HepG2 (cell line): Measurements from ENCODE around the gene CHST2. TPM values are rescaled to one million over a fixed set of nuclear protein-coding genes. Genes with fewer than 3 reads are reported as not detected.

Experiments used
- ATAC-seq: fragments of 200-7000 bp; cut with Tn5 transposase; 3 replicates; pipeline ENCODE4 v1.9.1; 2020; ENCODE audit warnings: mild to moderate bottlenecking, moderate library complexity
- BruUV-seq: library from RNA; stranded (reverse); fragments of 400-500 nt; replicated peaks from 2 replicates; lab custom pipeline; 2021; lab: Mats Ljungman, UMichigan
- CTCF ChIA-PET: fragments of 300-600 bp; formaldehyde crosslinking; extraction: SDS; loops from one replicate; lab custom pipeline; 2021; ENCODE audit warnings: low total read pairs, inconsistent platforms, low intra/inter-chr PET ratio; lab: Yijun Ruan, JAX
- POLR2A ChIA-PET: fragments of 350-600 bp; sonication (Branson Sonifier 250); formaldehyde crosslinking; loops from one replicate; lab custom pipeline; 2020; ENCODE audit warnings: antibody characterized with exemption, inconsistent platforms; lab: Yijun Ruan, JAX
- DNase-seq: peaks from one replicate; pipeline ENCODE4 v3.0.0-alpha.2; 2015; ENCODE audit warnings: low spot score
- FAIRE-seq: peaks from 3 replicates; lab custom pipeline; 2011; peaks lifted over from hg19 to GRCh38; lab: Jason Lieb, UNC
- H2AFZ ChIP-seq: one replicate; pipeline ENCODE4 v1.6.1; 2011; ENCODE audit warnings: low read length, inconsistent platforms
- H3K27ac ChIP-seq: fragments of 300-600 bp; 3 replicates; pipeline ENCODE4 v1.8.0; 2011; ENCODE audit warnings: mixed run types, mild to moderate bottlenecking, mixed read lengths, low read length, inconsistent platforms; ENCODE audit not compliant: insufficient read depth; ENCODE audit errors: extremely low read length
- H3K27me3 ChIP-seq, 2 experiments: fragments of 200-600 bp in 1 of 2; 2 replicates in 1 of 2; 3 replicates in 1 of 2; pipeline versions ENCODE4 v1.6.0 to v1.8.0; 2011; ENCODE audit warnings: low read length in 2 of 2, mild to moderate bottlenecking in 2 of 2, moderate library complexity in 2 of 2, inconsistent platforms in 1 of 2; ENCODE audit not compliant: insufficient read depth in 2 of 2, control insufficient read depth in 1 of 2
- H3K36me3 ChIP-seq, 2 experiments: fragments of 200-600 bp in 1 of 2; replicated peaks in 1 of 2; 2 replicates in 1 of 2; 3 replicates in 1 of 2; pipeline versions ENCODE4 v1.5.1 to v1.8.0; 2011; ENCODE audit warnings: low read length in 2 of 2, inconsistent platforms in 1 of 2; ENCODE audit not compliant: insufficient read depth in 2 of 2, control insufficient read depth in 1 of 2
- H3K4me1 ChIP-seq: 2 replicates; pipeline ENCODE4 v1.5.1; 2012; ENCODE audit warnings: low read length, inconsistent platforms; ENCODE audit not compliant: insufficient read depth
- H3K4me2 ChIP-seq: 2 replicates; pipeline ENCODE4 v1.6.0; 2011; ENCODE audit warnings: low read depth, low read length, inconsistent platforms
- H3K4me3 ChIP-seq, 3 experiments: fragments of 200-600 bp in 1 of 3; sonication (generic), shearing (Covaris generic) in 1 of 3; replicated peaks in 1 of 3; 2 replicates each; pipeline ENCODE4 v1.5.1; 2011 to 2016; ENCODE audit warnings: low read length in 3 of 3, inconsistent platforms in 2 of 3, low read depth in 2 of 3, mild to moderate bottlenecking in 2 of 3, control low read depth in 1 of 3, mixed read lengths in 1 of 3; ENCODE audit not compliant: insufficient read depth in 1 of 3
- H3K79me2 ChIP-seq: one replicate; pipeline ENCODE4 v1.6.1; 2011; ENCODE audit warnings: low read length, inconsistent platforms; ENCODE audit not compliant: insufficient read depth
- H3K9ac ChIP-seq: 2 replicates; pipeline ENCODE4 v1.6.0; 2011; ENCODE audit warnings: mild to moderate bottlenecking, low read depth, low read length, inconsistent platforms; ENCODE audit not compliant: insufficient read depth
- H3K9me3 ChIP-seq: 2 replicates; pipeline ENCODE4 v1.5.1; 2012; ENCODE audit warnings: mild to moderate bottlenecking, low read length
- H4K20me1 ChIP-seq: 2 replicates; pipeline ENCODE4 v1.6.0; 2011; ENCODE audit warnings: inconsistent platforms, mild to moderate bottlenecking, low read length, moderate library complexity; ENCODE audit not compliant: insufficient read depth
- ATAD3A ChIP-seq: sonication (generic); formaldehyde crosslinking; IDR thresholded peaks from 2 replicates; pipeline ENCODE4 v1.4.0; 2020; ENCODE audit warnings: missing genetic modification reagents
- DPF2 ChIP-seq: sonication (generic); formaldehyde crosslinking; IDR thresholded peaks from 2 replicates; pipeline ENCODE4 v1.4.0; 2020; ENCODE audit warnings: mild to moderate bottlenecking, low read depth, missing genetic modification reagents, borderline replicate concordance
- FOXO1 ChIP-seq: sonication (generic); formaldehyde crosslinking; IDR thresholded peaks from 2 replicates; pipeline ENCODE4 v1.4.0; 2020; ENCODE audit warnings: missing genetic modification reagents
- IKZF5 ChIP-seq: IDR thresholded peaks from 2 replicates; pipeline ENCODE4 v1.6.1; 2018; ENCODE audit warnings: missing genetic modification reagents, mild to moderate bottlenecking, missing compliant biosample characterization
- JUNB ChIP-seq: sonication (generic); formaldehyde crosslinking; IDR thresholded peaks from 2 replicates; pipeline ENCODE4 v1.8.0; 2022; ENCODE audit warnings: missing genetic modification reagents, mild to moderate bottlenecking, borderline replicate concordance
- MEIS1 ChIP-seq: sonication (generic); formaldehyde crosslinking; IDR thresholded peaks from 2 replicates; pipeline ENCODE4 v1.9.0; 2021; ENCODE audit warnings: mild to moderate bottlenecking, missing genetic modification reagents, moderate library complexity, borderline replicate concordance
- MTF2 ChIP-seq: sonication (generic); formaldehyde crosslinking; IDR thresholded peaks from 2 replicates; pipeline ENCODE4 v1.5.0; 2020; ENCODE audit warnings: missing genetic modification reagents, borderline replicate concordance
- NR2F1 ChIP-seq, 2 experiments: fragments of 450-650 bp in 1 of 2; formaldehyde crosslinking in 1 of 2; IDR thresholded peaks; 2 replicates each; pipeline versions ENCODE4 v1.5.0 to v1.6.1; 2016 to 2020; ENCODE audit warnings: mild to moderate bottlenecking in 1 of 2, missing compliant biosample characterization in 1 of 2, missing genetic modification reagents in 1 of 2, moderate library complexity in 1 of 2
- PHF8 ChIP-seq: sonication (generic); formaldehyde crosslinking; IDR thresholded peaks from 2 replicates; pipeline ENCODE4 v1.5.0; 2020; ENCODE audit warnings: missing genetic modification reagents
- SNAI1 ChIP-seq: sonication (generic); formaldehyde crosslinking; IDR thresholded peaks from 2 replicates; pipeline ENCODE4 v1.5.0; 2020; ENCODE audit warnings: mild to moderate bottlenecking, missing genetic modification reagents, borderline replicate concordance
- SYNCRIP ChIP-seq: fragments of 200-400 bp; formaldehyde crosslinking; IDR thresholded peaks from 2 replicates; pipeline ENCODE4 v1.6.1; 2018; ENCODE audit warnings: mild to moderate bottlenecking, low read depth, low read length; ENCODE audit not compliant: insufficient read depth
- ZBTB34 ChIP-seq: sonication (generic); formaldehyde crosslinking; IDR thresholded peaks from 2 replicates; pipeline ENCODE4 v1.8.0; 2022; ENCODE audit warnings: mild to moderate bottlenecking, missing genetic modification reagents
- ZFP82 ChIP-seq: sonication (generic); formaldehyde crosslinking; IDR thresholded peaks from 2 replicates; pipeline ENCODE4 v1.5.1; 2020; ENCODE audit warnings: mild to moderate bottlenecking, missing genetic modification reagents, borderline replicate concordance
- ZNF724P ChIP-seq: sonication (generic); formaldehyde crosslinking; IDR thresholded peaks from 2 replicates; pipeline ENCODE4 v1.8.0; 2022; ENCODE audit warnings: missing genetic modification reagents, borderline replicate concordance
- ZSCAN31 ChIP-seq: sonication (generic); formaldehyde crosslinking; IDR thresholded peaks from 2 replicates; pipeline ENCODE4 v1.5.0; 2020; ENCODE audit warnings: low read depth, mild to moderate bottlenecking, missing genetic modification reagents
- WGBS: methylation state at CpG from one replicate; pipeline ENCODE4 v1.1.6; 2017; ENCODE audit warnings: low lambda C conversion rate; 5-methylcytosine and 5-hydroxymethylcytosine counted together
- in situ Hi-C: cut with HindIII; loops from 2 replicates; pipeline ENCODE4 v1.10.0; 2017; ENCODE audit warnings: low pct_unique_long_range_greater_than_20kb; ENCODE audit not compliant: extremely low pct_ligation_motif_present
- intact Hi-C: fragments of 100-400 bp; cut with micrococcal nuclease; formaldehyde crosslinking; loops from one replicate; pipeline ENCODE4 v1.10.0; 2022; ENCODE audit not compliant: unreplicated experiment
- polyA plus RNA-seq, 8 experiments: library from polyadenylated mRNA; depleted of rRNA in 3 of 8; stranded (reverse) in 7 of 8; unstranded in 1 of 8; fragments of >200 nt; fragmentation: Illumina TruSeq in 4 of 8; extraction: Trizol in 4 of 8; gene quantifications; 2 replicates each; pipeline versions ENCODE4 v1.2.1 to v1.2.3, GENCODE V29; 2011 to 2016; ENCODE audit warnings: low read depth in 4 of 8, missing spikeins in 1 of 8, mixed read lengths in 1 of 8; ENCODE audit not compliant: insufficient read depth in 1 of 8
- total RNA-seq, 5 experiments: library from RNA; depleted of rRNA; stranded (reverse); fragments of >200 nt; fragmentation: Illumina TruSeq; extraction: Trizol; gene quantifications; 2 replicates each; pipeline ENCODE4 v1.2.3, GENCODE V29; 2016; ENCODE audit warnings: low read depth in 1 of 5
- TF ChIP-seq, protein P1 (sequence below): sonication (generic); formaldehyde crosslinking; IDR thresholded peaks from 2 replicates; pipeline ENCODE4 v1.9.0; 2021; ENCODE audit warnings: missing genetic modification reagents, mild to moderate bottlenecking, borderline replicate concordance
- TF ChIP-seq, protein P2 (sequence below): sonication (generic); formaldehyde crosslinking; IDR thresholded peaks from 2 replicates; pipeline ENCODE4 v1.8.1; 2023; ENCODE audit warnings: missing genetic modification reagents, mild to moderate bottlenecking, borderline replicate concordance

CHST2 gene
- total and polyA plus RNA-seq, 2 of the 13 experiments (the other 11 are each of a cell fraction or from before 2014, with no cell fraction given), result not detected

DNA sequence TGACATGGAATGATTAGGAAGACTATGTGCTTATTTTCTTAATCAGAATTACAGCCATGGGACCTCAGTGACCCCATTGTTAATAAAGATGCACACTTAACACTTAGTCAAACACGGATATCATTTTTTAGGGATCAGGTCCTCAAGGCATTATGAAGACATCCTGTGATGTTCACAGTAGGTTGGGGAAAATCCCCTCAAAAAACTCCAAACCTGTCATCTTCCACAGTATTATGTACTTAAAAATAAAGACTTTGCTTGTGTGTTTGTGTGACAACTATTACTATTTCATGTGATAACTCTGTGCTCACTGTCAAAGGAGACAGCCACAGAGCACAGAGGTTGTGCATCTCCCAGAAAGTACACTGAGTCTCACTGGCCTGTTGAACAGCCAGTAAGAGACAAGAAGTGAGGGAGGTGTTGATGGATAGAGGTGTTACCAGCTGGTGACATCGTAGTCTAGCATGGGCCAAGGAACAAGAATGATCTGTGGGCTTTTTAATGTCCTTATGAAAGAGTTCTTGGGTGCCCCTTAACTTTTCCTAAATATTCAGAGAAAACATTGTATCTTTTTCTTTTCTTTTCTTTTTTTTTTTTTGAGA lies 18.0 kb downstream of the CHST2 start:
- POLR2A ChIA-PET, result no interaction called here
- H3K27ac ChIP-seq, result no peak overlapping the region
- no peak for FAIRE-seq
- in situ Hi-C loops (no loop called here), intact Hi-C loops (no loop called here)
- CTCF ChIA-PET, result no interaction called here
- no peak overlapping the region for H3K9ac ChIP-seq
- no peak overlapping the region for H3K4me2 ChIP-seq
- no peaks in the 10 kb centered on the region for H3K9me3 ChIP-seq
- no peaks in the 10 kb centered on the region for H4K20me1 ChIP-seq
- H3K27me3 ChIP-seq, result peaks cover 0 to 2% of the 10 kb centered on the region in 2 experiments; a peak in 2 of 5 replicates
- no peak overlapping the region for H2AFZ ChIP-seq
- WGBS, result 10% methylated on average over 2 of the region's 2 CpGs
- DNase-seq, result no peak
- no peak for ATAC-seq
- no peak overlapping the region for H3K4me3 ChIP-seq
- H3K36me3 ChIP-seq, result no peaks in the 10 kb centered on the region
- BruUV-seq, result no TSS peak
- no peaks in the 10 kb centered on the region for H3K79me2 ChIP-seq
- H3K4me1 ChIP-seq, result no peaks in the 10 kb centered on the region
- TF ChIP-seq NR2F1 (CRISPR knock-in tag; IDR thresholded peaks at IDR 0.05) (no peak), SNAI1 (no peak), PHF8 (CRISPR knock-in tag) (no peak), ZSCAN31 (CRISPR knock-in tag) (no peak), ZFP82 (CRISPR knock-in tag) (no peak), DPF2 (CRISPR knock-in tag) (no peak), IKZF5 (CRISPR knock-in tag) (no peak), MTF2 (CRISPR knock-in tag) (no peak), JUNB (CRISPR knock-in tag) (no peak), ZNF724P (no peak), ATAD3A (CRISPR knock-in tag) (no peak), ZBTB34 (CRISPR knock-in tag) (no peak), SYNCRIP (no peak), MEIS1 (CRISPR knock-in tag) (no peak), FOXO1 (CRISPR knock-in tag) (no peak)
- TF ChIP-seq, protein P1, sequence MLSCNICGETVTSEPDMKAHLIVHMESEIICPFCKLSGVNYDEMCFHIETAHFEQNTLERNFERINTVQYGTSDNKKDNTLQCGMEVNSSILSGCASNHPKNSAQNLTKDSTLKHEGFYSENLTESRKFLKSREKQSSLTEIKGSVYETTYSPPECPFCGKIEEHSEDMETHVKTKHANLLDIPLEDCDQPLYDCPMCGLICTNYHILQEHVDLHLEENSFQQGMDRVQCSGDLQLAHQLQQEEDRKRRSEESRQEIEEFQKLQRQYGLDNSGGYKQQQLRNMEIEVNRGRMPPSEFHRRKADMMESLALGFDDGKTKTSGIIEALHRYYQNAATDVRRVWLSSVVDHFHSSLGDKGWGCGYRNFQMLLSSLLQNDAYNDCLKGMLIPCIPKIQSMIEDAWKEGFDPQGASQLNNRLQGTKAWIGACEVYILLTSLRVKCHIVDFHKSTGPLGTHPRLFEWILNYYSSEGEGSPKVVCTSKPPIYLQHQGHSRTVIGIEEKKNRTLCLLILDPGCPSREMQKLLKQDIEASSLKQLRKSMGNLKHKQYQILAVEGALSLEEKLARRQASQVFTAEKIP (CRISPR knock-in tag), result no peak
- TF ChIP-seq, protein P2, sequence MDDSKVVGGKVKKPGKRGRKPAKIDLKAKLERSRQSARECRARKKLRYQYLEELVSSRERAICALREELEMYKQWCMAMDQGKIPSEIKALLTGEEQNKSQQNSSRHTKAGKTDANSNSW (CRISPR knock-in tag), result no peak
